ENCODE data around the gene ARHGEF25.
A peak's percentile ranks its signal among the peaks of the same experiment; 100 is the strongest.
"Not testable (repeated sequence)": the region's sequence is repeated elsewhere in the genome, so short reads cannot be mapped to it uniquely, and the experiment has no call there.

ARHGEF25 gene

DNA sequence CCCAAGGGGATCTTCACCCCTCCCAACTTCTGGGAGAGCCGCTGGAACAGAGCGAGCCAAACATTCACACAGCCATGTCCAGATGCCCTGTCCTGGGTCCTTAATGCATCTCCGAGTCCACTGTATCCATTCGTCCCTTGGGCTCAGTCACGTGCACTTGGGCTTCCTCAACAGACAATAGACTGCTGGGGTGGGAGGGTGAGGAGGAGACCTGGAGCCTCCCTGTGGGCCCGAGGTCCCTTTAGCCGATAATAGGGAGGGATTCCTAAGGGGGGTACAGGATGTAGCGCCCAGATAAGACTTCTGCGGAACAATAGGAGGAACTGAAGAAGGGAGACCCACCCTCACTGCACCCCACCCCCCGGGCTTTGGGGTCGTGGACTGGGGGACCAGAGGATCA lies 6.7 kb downstream of the ARHGEF25 start:
- H3K36me3 ChIP-seq (ENCODE audit: control insufficient read depth, insufficient read depth, low read length), result peaks cover 6% of the 10 kb centered on the region; the same call in 1 of the 2 replicates
- H3K27me3 ChIP-seq (ENCODE audit: control insufficient read depth, insufficient read depth, low read length), result peaks cover 93% of the 10 kb centered on the region
- no peak overlapping the region for H3K27ac ChIP-seq (ENCODE audit: low read depth, low read length)
- peaks cover 24% of the 10 kb centered on the region; the same call in 1 of the 2 replicates for H3K4me1 ChIP-seq (ENCODE audit: control insufficient read depth, insufficient read depth, low read length)
- no peaks in the 10 kb centered on the region for H3K9me3 ChIP-seq (ENCODE audit: control insufficient read depth, insufficient read depth, low read depth, low read length)
- H3K4me3 ChIP-seq (ENCODE audit: low read depth, low read length), result no peak overlapping the region
- H3K9ac ChIP-seq (ENCODE audit: low read length), result no peak overlapping the region

DNA sequence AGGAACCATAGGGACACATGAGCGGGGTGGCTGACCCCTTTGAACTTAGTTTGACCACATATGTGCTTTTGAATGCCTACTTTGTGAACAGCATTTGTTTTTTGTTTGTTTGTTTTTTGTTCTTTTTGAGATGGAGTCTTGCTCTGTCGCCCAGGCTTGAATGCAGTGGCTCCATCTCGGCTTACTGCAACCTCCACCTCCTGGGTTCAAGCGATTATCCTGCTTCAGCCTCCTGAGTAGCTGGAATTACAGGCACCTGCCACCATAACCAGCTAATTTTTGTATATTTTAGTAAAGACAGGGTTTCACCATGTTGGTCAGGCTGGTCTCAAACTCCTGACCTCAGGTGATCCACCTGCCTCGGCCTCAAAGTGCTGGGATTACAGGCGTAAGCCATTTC lies 7.2 kb downstream of the ARHGEF25 start:
- peaks cover 93% of the 10 kb centered on the region for H3K27me3 ChIP-seq (ENCODE audit: control insufficient read depth, insufficient read depth, low read length)
- H3K4me1 ChIP-seq (ENCODE audit: control insufficient read depth, insufficient read depth, low read length), result peaks cover 24% of the 10 kb centered on the region; the same call in 1 of the 2 replicates
- not testable (repeated sequence) for H3K4me3 ChIP-seq (ENCODE audit: low read depth, low read length); H3K9me3 ChIP-seq (ENCODE audit: control insufficient read depth, insufficient read depth, low read depth, low read length); H3K27ac ChIP-seq (ENCODE audit: low read depth, low read length); H3K36me3 ChIP-seq (ENCODE audit: control insufficient read depth, insufficient read depth, low read length); H3K9ac ChIP-seq (ENCODE audit: low read length)

DNA sequence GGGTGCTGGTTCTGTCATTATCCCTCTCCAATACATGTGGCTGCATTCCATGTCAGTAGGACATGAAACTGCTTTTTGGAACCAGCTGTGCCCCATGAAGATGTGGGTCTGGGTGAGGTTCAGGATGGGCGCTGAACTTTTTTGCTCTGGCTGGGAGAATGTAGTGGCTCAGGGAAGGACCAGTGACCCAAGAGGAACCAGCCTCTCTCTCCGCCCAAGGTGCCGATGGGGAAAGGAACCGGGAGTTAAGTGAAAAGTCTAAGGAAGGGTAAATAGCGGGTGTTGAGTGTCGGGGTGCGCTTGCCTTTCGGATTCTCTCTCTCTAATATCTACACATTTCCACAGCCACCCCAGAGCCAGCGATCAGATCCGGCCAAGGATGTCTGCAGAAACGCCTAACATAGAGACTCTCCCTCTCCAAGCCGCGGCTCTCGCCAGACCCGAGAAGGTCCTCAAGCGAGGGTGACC lies 7.8 kb downstream of the ARHGEF25 start:
- Histone ChIP-seq H3K36me3 (ENCODE audit: control insufficient read depth, insufficient read depth, low read length) (peaks cover 6% of the 10 kb centered on the region; the same call in 1 of the 2 replicates), H3K27ac (ENCODE audit: low read depth, low read length) (no peak overlapping the region), H3K4me3 (ENCODE audit: low read depth, low read length) (peak overlapping the region; percentile 56), H3K9ac (ENCODE audit: low read length) (no peak overlapping the region), H3K9me3 (ENCODE audit: control insufficient read depth, insufficient read depth, low read depth, low read length) (no peaks in the 10 kb centered on the region), H3K4me1 (ENCODE audit: control insufficient read depth, insufficient read depth, low read length) (peaks cover 21% of the 10 kb centered on the region; the same call in 1 of the 2 replicates), H3K27me3 (ENCODE audit: control insufficient read depth, insufficient read depth, low read length) (peaks cover 96% of the 10 kb centered on the region)

DNA sequence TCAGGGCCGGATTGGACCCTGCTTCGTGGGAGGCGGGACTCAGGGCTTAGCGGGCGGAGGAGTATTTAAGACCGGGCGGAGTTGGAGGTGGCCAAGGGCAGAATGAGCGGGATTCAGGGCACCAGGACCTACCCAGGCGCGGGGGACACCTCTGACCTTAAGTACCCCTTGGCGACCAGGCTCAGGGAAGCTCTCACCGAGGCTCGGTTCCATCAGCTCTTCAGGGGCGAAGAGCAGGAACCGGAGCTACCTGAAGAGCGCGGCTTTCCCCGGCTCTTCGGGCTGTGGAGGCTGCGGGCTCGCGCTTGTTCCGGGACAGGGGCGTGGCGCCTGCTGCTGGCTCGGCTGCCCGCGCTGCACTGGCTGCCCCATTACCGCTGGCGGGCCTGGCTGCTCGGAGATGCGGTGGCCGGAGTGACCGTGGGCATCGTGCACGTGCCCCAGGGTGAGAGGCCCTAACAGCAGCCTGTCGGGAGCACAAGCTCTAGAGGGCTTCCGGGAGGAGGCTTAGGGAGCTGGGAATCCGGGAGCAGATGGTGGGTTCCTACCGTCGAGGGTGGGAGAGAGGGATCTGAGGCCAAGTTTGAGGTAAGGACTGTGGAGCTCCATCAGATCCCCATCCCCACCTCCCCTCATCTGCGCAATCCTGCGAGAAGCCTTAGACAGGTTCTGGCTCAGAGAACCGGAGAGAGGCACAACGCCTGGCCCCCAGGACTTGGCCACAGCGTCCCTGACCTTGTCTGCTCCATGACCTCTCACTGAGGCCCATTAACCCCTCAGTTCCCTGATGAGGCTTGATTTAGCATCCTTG lies 8.4 kb downstream of the ARHGEF25 start:
- Histone ChIP-seq H3K9me3 (ENCODE audit: control insufficient read depth, insufficient read depth, low read depth, low read length) (no peaks in the 10 kb centered on the region), H3K36me3 (ENCODE audit: control insufficient read depth, insufficient read depth, low read length) (peaks cover 6% of the 10 kb centered on the region; the same call in 1 of the 2 replicates), H3K9ac (ENCODE audit: low read length) (no peak overlapping the region), H3K27me3 (ENCODE audit: control insufficient read depth, insufficient read depth, low read length) (peaks cover 99% of the 10 kb centered on the region), H3K4me3 (ENCODE audit: low read depth, low read length) (peak overlapping the region; percentile 56), H3K4me1 (ENCODE audit: control insufficient read depth, insufficient read depth, low read length) (peaks cover 16% of the 10 kb centered on the region; the same call in 1 of the 2 replicates), H3K27ac (ENCODE audit: low read depth, low read length) (no peak overlapping the region)

DNA sequence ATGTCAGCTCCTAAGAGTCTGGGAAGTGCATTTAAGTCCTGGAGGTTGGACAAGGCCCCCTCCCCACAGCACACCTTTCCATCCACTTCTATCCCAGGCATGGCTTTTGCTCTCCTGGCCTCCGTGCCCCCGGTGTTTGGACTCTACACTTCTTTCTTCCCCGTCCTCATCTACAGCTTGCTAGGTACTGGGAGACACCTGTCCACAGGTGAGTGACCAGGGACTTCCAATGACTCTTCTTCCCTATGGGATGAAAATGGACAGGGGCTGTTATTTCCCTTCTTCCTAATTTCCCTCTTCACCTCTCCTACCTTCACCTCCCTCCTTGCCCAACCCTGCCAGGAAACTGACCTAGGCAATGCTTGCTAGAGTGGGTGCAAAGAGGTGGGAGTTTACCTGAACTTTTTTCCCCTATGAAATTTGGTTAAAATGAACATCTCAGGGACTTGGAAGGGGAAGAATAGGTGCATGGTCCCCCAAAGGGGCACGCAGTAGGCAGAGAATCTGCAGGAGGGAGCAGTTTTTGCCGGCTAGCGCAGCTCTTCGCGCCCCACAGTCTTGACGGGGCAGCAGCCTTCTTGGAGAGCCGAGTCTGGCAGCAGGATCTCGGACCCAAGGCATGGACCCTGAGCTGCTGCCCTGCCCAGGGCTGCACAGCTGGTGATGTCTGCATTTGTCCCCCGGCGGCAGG lies 9.2 kb downstream of the ARHGEF25 start:
- peaks cover 16% of the 10 kb centered on the region; the same call in 1 of the 2 replicates for H3K4me1 ChIP-seq (ENCODE audit: control insufficient read depth, insufficient read depth, low read length)
- peaks cover 4% of the 10 kb centered on the region; the same call in 1 of the 2 replicates for H3K36me3 ChIP-seq (ENCODE audit: control insufficient read depth, insufficient read depth, low read length)
- H3K9ac ChIP-seq (ENCODE audit: low read length), result no peak overlapping the region
- peaks cover 99% of the 10 kb centered on the region for H3K27me3 ChIP-seq (ENCODE audit: control insufficient read depth, insufficient read depth, low read length)
- no peaks in the 10 kb centered on the region for H3K9me3 ChIP-seq (ENCODE audit: control insufficient read depth, insufficient read depth, low read depth, low read length)
- peak overlapping the region; percentile 57 for H3K4me3 ChIP-seq (ENCODE audit: low read depth, low read length)
- H3K27ac ChIP-seq (ENCODE audit: low read depth, low read length), result no peak overlapping the region

DNA sequence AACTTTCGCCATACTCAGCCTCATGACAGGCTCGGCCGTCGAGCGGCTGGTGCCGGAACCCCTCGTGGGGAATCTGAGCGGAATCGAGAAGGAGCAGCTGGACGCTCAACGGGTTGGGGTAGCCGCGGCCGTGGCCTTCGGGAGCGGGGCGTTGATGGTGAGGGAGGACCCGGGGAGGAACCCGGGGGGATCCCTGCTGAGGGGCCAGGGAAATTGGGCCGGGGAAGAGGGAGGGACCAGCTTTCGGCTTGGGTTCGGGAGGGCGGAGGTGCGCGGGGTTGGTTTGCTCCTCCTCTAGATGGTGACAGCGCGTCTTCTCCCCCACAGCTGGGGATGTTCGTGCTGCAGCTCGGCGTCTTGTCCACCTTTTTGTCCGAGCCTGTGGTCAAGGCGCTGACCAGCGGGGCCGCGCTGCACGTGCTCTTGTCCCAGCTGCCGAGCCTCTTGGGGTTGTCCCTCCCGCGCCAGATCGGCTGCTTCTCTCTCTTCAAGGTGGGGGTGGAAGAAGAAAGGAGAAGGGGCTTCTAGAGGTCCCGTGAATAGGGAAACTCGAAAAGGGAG lies 9.8 kb downstream of the ARHGEF25 start:
- Histone ChIP-seq H3K9ac (ENCODE audit: low read length) (no peak overlapping the region), H3K4me3 (ENCODE audit: low read depth, low read length) (peak overlapping the region; percentile 57), H3K9me3 (ENCODE audit: control insufficient read depth, insufficient read depth, low read depth, low read length) (no peaks in the 10 kb centered on the region), H3K27me3 (ENCODE audit: control insufficient read depth, insufficient read depth, low read length) (peaks cover 99% of the 10 kb centered on the region), H3K36me3 (ENCODE audit: control insufficient read depth, insufficient read depth, low read length) (no peaks in the 10 kb centered on the region), H3K4me1 (ENCODE audit: control insufficient read depth, insufficient read depth, low read length) (peaks cover 16% of the 10 kb centered on the region; the same call in 1 of the 2 replicates), H3K27ac (ENCODE audit: low read depth, low read length) (no peak overlapping the region)

DNA sequence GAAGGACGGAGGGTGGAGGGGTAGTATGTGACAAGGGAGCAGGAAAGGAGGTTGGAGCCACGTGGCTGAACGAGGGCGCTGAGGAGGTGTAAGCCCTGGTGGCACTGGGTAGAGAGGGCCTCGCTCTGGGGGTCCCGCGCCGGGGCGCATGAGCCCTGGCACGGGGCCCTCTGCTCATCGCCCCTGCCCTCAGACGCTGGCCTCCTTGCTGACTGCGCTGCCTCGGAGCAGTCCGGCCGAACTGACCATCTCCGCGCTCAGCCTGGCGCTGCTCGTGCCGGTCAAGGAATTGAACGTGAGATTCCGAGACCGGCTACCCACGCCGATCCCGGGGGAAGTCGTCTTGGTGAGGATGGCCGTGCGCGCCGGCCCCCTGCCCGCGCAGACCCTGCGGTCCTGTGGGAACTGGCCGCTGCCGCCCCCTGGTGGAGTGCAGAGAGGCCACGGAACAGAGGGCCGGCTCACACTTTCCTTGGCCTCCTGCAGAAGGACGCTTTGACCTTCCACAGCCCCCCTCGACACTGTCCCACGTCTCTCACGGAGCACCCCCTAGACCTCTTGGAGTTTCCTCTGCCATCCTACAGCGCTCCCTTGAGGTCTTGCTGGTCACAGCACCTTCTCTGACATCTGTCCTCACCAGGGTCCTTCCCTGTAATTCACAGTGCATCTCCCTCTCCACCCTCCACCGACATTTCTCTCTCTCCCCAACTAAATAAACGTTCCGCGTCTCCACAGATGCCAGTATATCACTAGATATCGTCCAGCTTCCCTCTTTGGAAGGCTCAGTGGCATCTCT lies 10.5 kb downstream of the ARHGEF25 start:
- Histone ChIP-seq H3K36me3 (ENCODE audit: control insufficient read depth, insufficient read depth, low read length) (no peaks in the 10 kb centered on the region), H3K4me1 (ENCODE audit: control insufficient read depth, insufficient read depth, low read length) (peaks cover 16% of the 10 kb centered on the region; the same call in 1 of the 2 replicates), H3K27me3 (ENCODE audit: control insufficient read depth, insufficient read depth, low read length) (peaks cover 99% of the 10 kb centered on the region), H3K9ac (ENCODE audit: low read length) (no peak overlapping the region), H3K9me3 (ENCODE audit: control insufficient read depth, insufficient read depth, low read depth, low read length) (no peaks in the 10 kb centered on the region), H3K4me3 (ENCODE audit: low read depth, low read length) (peak overlapping the region; percentile 57), H3K27ac (ENCODE audit: low read depth, low read length) (no peak overlapping the region)

DNA sequence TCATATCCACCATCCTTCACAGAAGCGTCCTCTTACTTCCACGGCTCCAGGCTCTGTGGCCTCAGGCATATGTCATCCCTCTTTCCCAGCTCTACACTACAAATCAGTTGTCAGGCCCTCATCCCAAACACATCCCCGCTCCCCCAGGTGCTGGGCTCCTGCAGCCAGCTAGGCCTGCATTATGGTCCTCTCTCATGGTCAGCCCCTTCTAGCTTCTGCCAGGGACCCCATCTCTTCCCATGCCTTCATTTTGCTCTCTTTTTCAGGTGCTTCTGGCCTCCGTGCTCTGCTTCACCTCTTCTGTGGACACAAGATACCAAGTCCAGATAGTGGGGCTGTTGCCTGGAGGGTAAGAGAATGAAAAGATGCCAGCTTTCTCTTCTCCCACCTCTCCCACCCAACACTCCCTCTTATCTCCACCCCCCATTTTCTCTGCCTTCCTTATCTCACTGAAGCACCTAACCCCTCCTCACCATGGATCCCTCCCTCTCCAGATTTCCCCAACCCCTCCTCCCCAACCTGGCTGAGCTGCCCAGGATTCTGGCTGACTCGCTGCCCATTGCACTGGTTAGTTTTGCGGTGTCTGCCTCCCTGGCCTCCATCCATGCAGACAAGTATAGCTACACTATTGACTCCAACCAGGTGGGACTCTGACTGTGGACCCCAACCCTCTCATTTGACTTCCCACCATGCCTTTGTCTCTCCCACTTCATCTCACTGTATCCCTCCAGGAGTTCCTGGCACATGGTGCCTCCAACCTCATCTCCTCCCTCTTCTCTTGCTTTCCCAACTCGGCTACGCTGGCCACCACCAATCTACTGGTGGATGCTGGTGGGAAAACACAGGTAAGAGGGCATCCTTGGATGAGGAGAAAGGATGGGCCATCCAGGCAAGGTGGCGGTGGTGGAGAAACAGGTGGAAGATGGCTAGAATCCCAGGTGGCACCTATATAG lies 11.3 kb downstream of the ARHGEF25 start:
- Histone ChIP-seq H3K36me3 (ENCODE audit: control insufficient read depth, insufficient read depth, low read length) (no peaks in the 10 kb centered on the region), H3K9me3 (ENCODE audit: control insufficient read depth, insufficient read depth, low read depth, low read length) (no peaks in the 10 kb centered on the region), H3K4me3 (ENCODE audit: low read depth, low read length) (no peak overlapping the region; the same call in 1 of the 2 replicates), H3K4me1 (ENCODE audit: control insufficient read depth, insufficient read depth, low read length) (peaks cover 16% of the 10 kb centered on the region), H3K9ac (ENCODE audit: low read length) (no peak overlapping the region), H3K27ac (ENCODE audit: low read depth, low read length) (no peak overlapping the region), H3K27me3 (ENCODE audit: control insufficient read depth, insufficient read depth, low read length) (peaks cover 100% of the 10 kb centered on the region)

DNA sequence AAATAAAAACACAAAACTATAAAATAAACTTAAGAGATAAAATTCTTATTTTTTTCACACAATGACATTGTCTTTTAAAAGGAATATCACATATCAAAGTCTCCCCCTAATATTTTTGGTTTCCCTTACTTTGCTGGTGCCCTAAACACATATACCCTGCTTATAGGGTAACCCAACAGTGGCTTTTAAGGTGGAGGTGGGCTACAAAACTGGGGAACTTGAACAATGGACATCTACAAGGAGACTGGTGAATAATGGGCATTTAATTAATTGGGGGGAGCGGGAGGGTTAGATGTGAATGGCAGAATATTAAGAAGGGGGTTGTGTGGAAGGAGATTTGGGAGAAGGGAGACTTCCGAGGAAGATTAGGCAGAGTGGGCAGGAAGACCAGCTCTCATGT lies 12.2 kb downstream of the ARHGEF25 start:
- no peaks in the 10 kb centered on the region for H3K36me3 ChIP-seq (ENCODE audit: control insufficient read depth, insufficient read depth, low read length)
- H3K4me1 ChIP-seq (ENCODE audit: control insufficient read depth, insufficient read depth, low read length), result peaks cover 20% of the 10 kb centered on the region
- no peak overlapping the region for H3K27ac ChIP-seq (ENCODE audit: low read depth, low read length)
- H3K4me3 ChIP-seq (ENCODE audit: low read depth, low read length), result no peak overlapping the region
- H3K9ac ChIP-seq (ENCODE audit: low read length), result no peak overlapping the region
- H3K27me3 ChIP-seq (ENCODE audit: control insufficient read depth, insufficient read depth, low read length), result peaks cover 100% of the 10 kb centered on the region
- no peaks in the 10 kb centered on the region for H3K9me3 ChIP-seq (ENCODE audit: control insufficient read depth, insufficient read depth, low read depth, low read length)
